Measurements from ENCODE around the gene TMPRSS9. TPM values are rescaled to one million over a fixed set of nuclear protein-coding genes. Genes with fewer than 3 reads are reported as not detected.
A peak's percentile ranks its signal among the peaks of the same experiment; 100 is the strongest.
"Not testable (repeated sequence)": the region's sequence is repeated elsewhere in the genome, so short reads cannot be mapped to it uniquely, and the experiment has no call there.

TMPRSS9 gene
- total and polyA plus RNA-seq, 2 of the 13 experiments (the other 11 are each of a cell fraction or from before 2014, with no cell fraction given) = 2.5 to 5.2 TPM

DNA sequence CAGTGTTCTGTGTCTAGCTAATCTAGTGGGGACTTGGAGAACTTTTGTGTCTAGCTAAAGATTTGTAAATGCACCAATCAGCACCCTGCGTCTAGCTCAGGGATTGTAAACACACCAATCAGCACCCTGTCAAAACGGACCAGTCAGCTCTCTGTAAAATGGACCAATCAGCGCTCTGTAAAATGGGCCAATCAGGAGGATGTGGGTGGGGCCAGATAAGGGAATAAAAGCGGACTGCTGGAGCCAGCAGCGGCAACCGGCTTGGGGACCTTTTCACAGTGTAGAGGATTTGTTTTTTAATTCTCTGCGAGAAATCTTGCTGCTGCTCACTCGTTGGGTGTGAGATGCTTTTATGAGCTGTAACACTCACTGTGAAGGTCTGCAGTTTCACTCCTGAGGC is 32.8 kb downstream of the TMPRSS9 start (continued):
- TF ChIP-seq SP1 (IDR thresholded peaks at IDR 0.05) = not testable (repeated sequence)
- TF ChIP-seq SP1 (CRISPR knock-in tag; IDR thresholded peaks at IDR 0.05) (peak; percentile 52; the same call in 1 of the 2 replicates), POLR2AphosphoS2 (IDR thresholded peaks at IDR 0.05; ENCODE audit: low read depth, low read length) (peak; percentile 55; the same call in 1 of the 2 replicates), ZMYM4 (CRISPR knock-in tag; IDR thresholded peaks at IDR 0.05) (peak; percentile 89), POGZ (CRISPR knock-in tag; IDR thresholded peaks at IDR 0.05) (0 out of 2 replicates have a peak, but pooled peaks have one; percentile 23), ZNF607 (CRISPR knock-in tag; IDR thresholded peaks at IDR 0.05; ENCODE audit: borderline replicate concordance) (0 out of 2 replicates have a peak, but pooled peaks have one; percentile 21), MAFK (conservative IDR thresholded peaks at IDR 0.05 in 1 of 2, IDR thresholded peaks at IDR 0.05 in 1 of 2; ENCODE audit: low read length in 2 of 2) (peak; percentile 37 to 63; a peak in 3 of 4 replicates), POLR2AphosphoS5 (IDR thresholded peaks at IDR 0.05; ENCODE audit: low read depth, low read length) (peak; percentile 74), SETDB1 (CRISPR knock-in tag; IDR thresholded peaks at IDR 0.05; ENCODE audit: borderline replicate concordance) (0 out of 2 replicates have a peak, but pooled peaks have one; percentile 32)

DNA sequence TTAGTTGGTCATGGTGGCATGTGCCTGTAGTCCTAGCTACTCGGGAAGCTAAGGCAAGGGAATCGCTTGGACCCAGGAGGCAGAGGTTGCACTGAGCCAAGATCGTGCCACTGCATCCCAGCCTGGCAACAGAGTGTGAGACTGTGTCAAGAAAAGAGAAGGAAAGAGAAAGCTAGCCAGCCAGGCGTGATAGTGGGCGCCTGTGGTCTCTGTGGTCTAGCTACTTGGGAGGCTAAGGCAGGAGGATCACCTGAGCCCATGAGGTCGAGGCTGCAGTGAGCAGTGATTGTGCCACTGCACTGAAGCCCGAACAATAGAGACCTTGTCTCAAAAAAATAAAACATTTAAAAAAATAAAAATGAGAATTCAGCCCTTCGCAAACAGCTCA is 34.0 kb downstream of the TMPRSS9 start:
- peak overlapping the region in 1 of 3 experiments; percentile 66; a peak in 1 of 6 replicates for H3K4me3 ChIP-seq (replicated peaks in 1 of 3; ENCODE audit: insufficient read depth in 1 of 3, low read depth in 2 of 3, low read length in 3 of 3)
- peak overlapping the region; percentile 57 for H3K9ac ChIP-seq (ENCODE audit: insufficient read depth, low read depth, low read length)
- intact Hi-C loops (cut with micrococcal nuclease; ENCODE audit: unreplicated experiment) = loop anchor here (1.0 kb wide), 1 partner anchor 9 kb away; no protein-coding TSS in a partner anchor
- in situ Hi-C loops (cut with HindIII; ENCODE audit: extremely low pct_ligation_motif_present, low pct_unique_long_range_greater_than_20kb) = no loop called here
- peaks cover 46% of the 10 kb centered on the region for H3K4me1 ChIP-seq (ENCODE audit: insufficient read depth, low read length)
- H3K27me3 ChIP-seq (ENCODE audit: control insufficient read depth in 1 of 2, insufficient read depth in 2 of 2, low read length in 2 of 2) = peaks cover 0 to 5% of the 10 kb centered on the region in 2 experiments; a peak in 2 of 5 replicates
- no peak for ATAC-seq
- no peaks in the 10 kb centered on the region for H3K36me3 ChIP-seq (replicated peaks in 1 of 2; ENCODE audit: control insufficient read depth in 1 of 2, insufficient read depth in 2 of 2, low read length in 2 of 2)
- H4K20me1 ChIP-seq (ENCODE audit: insufficient read depth, low read length) = no peaks in the 10 kb centered on the region
- H3K79me2 ChIP-seq (ENCODE audit: insufficient read depth, low read length) = no peaks in the 10 kb centered on the region
- no peaks in the 10 kb centered on the region for H3K9me3 ChIP-seq (ENCODE audit: low read length)
- no TSS peak for BruUV-seq (replicated peaks)
- POLR2A ChIA-PET = interaction anchor here (0.7 to 5.9 kb wide), 17 partner anchors 10 to 642 kb away, joined by 3 to 92 read pairs (median 5); partner anchors contain the start of genes GADD45B, LMNB2 and TIMM13
- WGBS (ENCODE audit: low lambda C conversion rate) = 61% methylated on average over 8 of the region's 8 CpGs
- DNase-seq (ENCODE audit: low spot score) = no peak
- no peak for FAIRE-seq
- H3K27ac ChIP-seq (ENCODE audit: extremely low read length, insufficient read depth, low read length) = peak overlapping the region; percentile 85
- no peak overlapping the region for H2AFZ ChIP-seq (ENCODE audit: low read length)
- no peak for TF ChIP-seq ZNF20 (CRISPR knock-in tag; IDR thresholded peaks at IDR 0.05)
- TF ChIP-seq ZNF138 (CRISPR knock-in tag; IDR thresholded peaks at IDR 0.05; ENCODE audit: low read depth) = no peak
- no peak for TF ChIP-seq ZNF556 (CRISPR knock-in tag; IDR thresholded peaks at IDR 0.05; ENCODE audit: borderline replicate concordance)
- TF ChIP-seq ZNF562 (CRISPR knock-in tag; IDR thresholded peaks at IDR 0.05; ENCODE audit: borderline replicate concordance) = no peak
- TF ChIP-seq, protein P1, sequence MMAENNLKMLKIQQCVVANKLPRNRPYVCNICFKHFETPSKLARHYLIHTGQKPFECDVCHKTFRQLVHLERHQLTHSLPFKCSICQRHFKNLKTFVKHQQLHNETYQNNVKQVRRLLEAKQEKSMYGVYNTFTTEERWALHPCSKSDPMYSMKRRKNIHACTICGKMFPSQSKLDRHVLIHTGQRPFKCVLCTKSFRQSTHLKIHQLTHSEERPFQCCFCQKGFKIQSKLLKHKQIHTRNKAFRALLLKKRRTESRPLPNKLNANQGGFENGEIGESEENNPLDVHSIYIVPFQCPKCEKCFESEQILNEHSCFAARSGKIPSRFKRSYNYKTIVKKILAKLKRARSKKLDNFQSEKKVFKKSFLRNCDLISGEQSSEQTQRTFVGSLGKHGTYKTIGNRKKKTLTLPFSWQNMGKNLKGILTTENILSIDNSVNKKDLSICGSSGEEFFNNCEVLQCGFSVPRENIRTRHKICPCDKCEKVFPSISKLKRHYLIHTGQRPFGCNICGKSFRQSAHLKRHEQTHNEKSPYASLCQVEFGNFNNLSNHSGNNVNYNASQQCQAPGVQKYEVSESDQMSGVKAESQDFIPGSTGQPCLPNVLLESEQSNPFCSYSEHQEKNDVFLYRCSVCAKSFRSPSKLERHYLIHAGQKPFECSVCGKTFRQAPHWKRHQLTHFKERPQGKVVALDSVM (CRISPR knock-in tag; IDR thresholded peaks at IDR 0.05) = peak; percentile 96
- TF ChIP-seq ZMYM3 (CRISPR knock-in tag; IDR thresholded peaks at IDR 0.05) = peak; percentile 60
- no peak for TF ChIP-seq ZNF879 (CRISPR knock-in tag; IDR thresholded peaks at IDR 0.05)
- peak overlapping the region; percentile 85 for H3K4me2 ChIP-seq (ENCODE audit: low read depth, low read length)
- CTCF ChIA-PET (ENCODE audit: low intra/inter-chr PET ratio, low total read pairs) = no interaction called here
